ENCODE measurements around the gene FDXR.

The FDXR gene

DNA sequence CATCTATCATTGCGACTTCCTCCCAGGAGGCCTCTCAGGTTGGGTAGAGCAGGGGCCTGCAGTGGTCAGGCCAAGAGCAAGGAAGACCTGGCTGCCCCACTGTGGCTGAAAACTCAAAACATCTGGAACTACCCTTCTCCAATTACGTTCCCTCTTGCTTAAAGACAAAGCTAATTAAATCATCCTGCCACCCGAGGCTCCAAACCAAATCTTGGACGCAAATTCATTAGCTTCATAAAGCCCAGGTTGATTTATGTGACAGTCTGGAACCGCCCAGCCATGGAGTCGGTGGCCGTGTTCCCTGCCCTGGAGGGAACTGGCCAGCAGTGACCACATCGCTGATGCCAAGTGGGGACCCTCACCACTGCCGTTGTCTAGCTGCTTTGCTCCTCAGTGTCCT, 34.5 kb downstream of the FDXR start:
- Histone ChIP-seq H3K27ac (no peak overlapping the region), H3K36me3 (ENCODE audit: insufficient read depth, low read length) (no peaks in the 10 kb centered on the region), H3K9ac (ENCODE audit: insufficient read length) (no peak overlapping the region), H3K4me3 (no peak overlapping the region), H3K9me3 (ENCODE audit: low read depth, low read length) (no peaks in the 10 kb centered on the region)
- no peak for DNase-seq (ENCODE audit: low read depth, low spot score)
- no peak for TF ChIP-seq EZH2 (IDR thresholded peaks at IDR 0.05)
- no peak for TF ChIP-seq FOXP2 (optimal IDR thresholded peaks at IDR 0.05; ENCODE audit: control extremely low read depth, extremely low read length, insufficient read depth)
- TF ChIP-seq POLR2AphosphoS5 (IDR thresholded peaks at IDR 0.05; ENCODE audit: borderline replicate concordance, low read depth, low read length) = no peak

DNA sequence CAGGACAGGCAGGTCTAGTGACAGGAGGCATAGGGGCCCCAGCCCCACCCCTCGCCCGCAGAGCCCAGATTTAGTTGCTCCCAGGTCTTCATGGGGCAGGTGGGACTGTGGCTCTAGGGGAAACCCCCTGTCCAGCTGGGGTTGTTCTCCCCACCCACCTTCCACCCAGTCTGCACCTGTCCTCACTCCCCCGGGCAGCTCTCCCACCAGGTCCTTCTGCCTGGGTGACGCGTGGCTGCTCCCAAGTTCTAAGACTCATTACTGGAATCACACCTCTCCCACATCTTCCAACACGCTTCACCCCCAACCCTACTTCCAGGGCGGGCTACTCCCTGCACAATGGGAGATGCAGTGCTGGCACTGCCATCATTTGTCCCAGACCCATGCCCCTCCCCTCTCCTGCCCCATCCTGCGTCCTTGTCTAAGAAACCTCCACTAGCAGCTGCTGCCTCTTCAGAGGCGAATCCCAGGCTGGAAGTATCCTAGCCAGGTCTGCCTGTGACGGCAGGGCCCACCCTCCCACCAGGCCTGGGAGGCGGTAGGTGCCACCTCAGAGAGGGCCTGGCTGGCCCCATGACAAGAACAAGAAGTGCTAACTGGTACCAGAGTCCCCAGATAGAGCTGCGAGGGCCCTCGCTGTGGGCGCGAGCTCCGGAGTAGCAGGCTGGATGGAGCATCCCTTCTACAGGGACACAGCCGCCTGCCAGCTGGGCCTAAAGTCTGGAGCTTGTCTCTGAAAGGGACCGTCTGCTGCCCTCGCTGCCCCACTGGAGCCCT, 35.9 kb downstream of the FDXR start:
- no peak for DNase-seq (ENCODE audit: low read depth, low spot score)
- H3K36me3 ChIP-seq (ENCODE audit: insufficient read depth, low read length) = no peaks in the 10 kb centered on the region
- no peak overlapping the region for H3K4me3 ChIP-seq
- no peak overlapping the region for H3K27ac ChIP-seq
- H3K9ac ChIP-seq (ENCODE audit: insufficient read length) = no peak overlapping the region
- H3K9me3 ChIP-seq (ENCODE audit: low read depth, low read length) = no peaks in the 10 kb centered on the region
- no peak for TF ChIP-seq POLR2AphosphoS5 (IDR thresholded peaks at IDR 0.05; ENCODE audit: borderline replicate concordance, low read depth, low read length)
- TF ChIP-seq FOXP2 (optimal IDR thresholded peaks at IDR 0.05; ENCODE audit: control extremely low read depth, extremely low read length, insufficient read depth) = no peak
- no peak for TF ChIP-seq EZH2 (IDR thresholded peaks at IDR 0.05)

DNA sequence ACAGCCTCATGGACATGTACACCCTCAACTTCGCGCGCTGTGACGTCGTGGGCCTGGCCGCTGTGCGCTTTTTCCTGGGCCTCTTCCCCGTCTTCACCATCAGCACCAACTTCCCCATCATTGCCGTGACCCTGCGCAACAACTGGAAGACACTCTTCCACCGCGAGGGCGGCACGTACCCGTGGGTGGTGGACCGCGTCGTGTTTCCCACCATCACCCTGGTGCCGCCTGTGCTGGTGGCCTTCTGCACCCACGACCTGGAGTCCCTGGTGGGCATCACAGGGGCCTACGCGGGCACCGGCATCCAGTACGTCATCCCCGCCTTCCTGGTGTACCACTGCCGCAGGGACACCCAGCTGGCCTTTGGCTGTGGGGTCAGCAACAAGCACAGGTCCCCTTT, 36.6 kb downstream of the FDXR start:
- no peak for DNase-seq (ENCODE audit: low read depth, low spot score)
- H3K36me3 ChIP-seq (ENCODE audit: insufficient read depth, low read length) = no peaks in the 10 kb centered on the region
- H3K9me3 ChIP-seq (ENCODE audit: low read depth, low read length) = no peaks in the 10 kb centered on the region
- TF ChIP-seq FOXP2 (optimal IDR thresholded peaks at IDR 0.05; ENCODE audit: control extremely low read depth, extremely low read length, insufficient read depth) (no peak), POLR2AphosphoS5 (IDR thresholded peaks at IDR 0.05; ENCODE audit: borderline replicate concordance, low read depth, low read length) (no peak), EZH2 (IDR thresholded peaks at IDR 0.05) (no peak)
- no peak overlapping the region for H3K9ac ChIP-seq (ENCODE audit: insufficient read length)
- H3K4me3 ChIP-seq = no peak overlapping the region
- H3K27ac ChIP-seq = no peak overlapping the region

DNA sequence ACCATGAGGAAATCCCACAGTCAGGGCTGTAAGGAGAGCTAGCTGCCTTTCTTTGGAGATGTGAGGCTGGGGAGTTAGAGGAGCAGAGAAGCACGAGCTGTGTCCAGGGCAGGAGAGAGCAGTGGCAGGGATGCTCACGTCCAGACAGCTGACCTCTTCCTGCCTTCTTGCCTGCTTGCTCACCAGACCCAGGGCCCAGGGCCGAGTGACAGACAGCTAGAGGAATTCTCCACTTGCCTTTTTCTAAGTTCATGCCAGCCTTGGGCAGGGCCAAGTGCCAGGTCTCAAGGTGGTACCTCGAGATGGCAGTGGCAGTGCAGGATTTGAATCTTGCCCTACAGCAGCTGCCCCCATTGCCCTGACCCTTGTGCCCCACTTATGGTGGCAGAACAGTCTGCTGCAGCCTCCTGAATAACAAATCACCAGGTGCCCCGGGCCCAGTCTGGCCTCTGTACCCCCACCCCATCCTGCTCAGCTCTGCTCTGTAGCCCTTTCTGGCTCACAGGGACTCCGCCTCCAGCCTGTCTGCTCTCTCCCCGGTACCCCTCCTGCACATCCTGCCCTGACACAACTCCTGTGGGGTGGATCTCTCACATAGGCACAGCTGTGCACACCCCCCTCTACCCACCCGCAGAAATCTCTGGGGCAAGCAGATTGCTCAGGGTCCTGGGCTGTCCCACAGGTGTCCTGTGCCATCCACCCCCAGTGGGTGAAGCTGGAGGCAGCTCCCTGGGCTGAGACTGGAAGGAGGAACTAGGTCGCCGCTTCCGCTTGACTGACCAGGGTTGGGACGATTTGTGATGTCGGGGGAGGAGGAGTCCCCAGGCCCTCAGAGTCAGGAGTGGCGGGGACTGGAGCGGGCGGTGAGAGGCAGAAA, 39.1 kb downstream of the FDXR start:
- TF ChIP-seq FOXP2 (optimal IDR thresholded peaks at IDR 0.05; ENCODE audit: control extremely low read depth, extremely low read length, insufficient read depth) = no peak
- no peak for TF ChIP-seq POLR2AphosphoS5 (IDR thresholded peaks at IDR 0.05; ENCODE audit: borderline replicate concordance, low read depth, low read length)
- TF ChIP-seq EZH2 (IDR thresholded peaks at IDR 0.05) = no peak
- no peaks in the 10 kb centered on the region for H3K36me3 ChIP-seq (ENCODE audit: insufficient read depth, low read length)
- no peak for DNase-seq (ENCODE audit: low read depth, low spot score)
- no peak overlapping the region for H3K9ac ChIP-seq (ENCODE audit: insufficient read length)
- no peaks in the 10 kb centered on the region for H3K9me3 ChIP-seq (ENCODE audit: low read depth, low read length)
- no peak overlapping the region for H3K27ac ChIP-seq
- H3K4me3 ChIP-seq = no peak overlapping the region

DNA sequence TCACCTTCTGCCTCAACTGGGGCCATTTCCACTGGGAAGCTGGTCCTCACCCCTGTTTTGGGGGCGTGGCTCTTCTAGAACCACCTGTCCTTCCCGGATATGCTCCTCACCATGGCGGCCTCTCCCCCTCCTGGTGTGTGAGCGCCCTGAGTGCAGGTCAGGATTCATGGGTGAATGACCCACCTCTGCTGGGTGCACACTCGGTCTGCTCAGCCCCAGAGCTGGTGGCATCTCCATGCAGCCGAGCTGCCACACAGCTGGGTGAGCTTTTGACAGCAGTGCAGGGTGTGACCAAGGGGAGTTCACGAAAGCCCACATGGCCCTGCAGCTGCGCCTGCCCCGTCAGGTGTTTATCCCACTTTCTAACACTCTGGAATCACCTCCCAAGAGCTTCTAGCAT, 40.4 kb downstream of the FDXR start:
- Histone ChIP-seq H3K27ac (no peak overlapping the region), H3K9ac (ENCODE audit: insufficient read length) (no peak overlapping the region), H3K9me3 (ENCODE audit: low read depth, low read length) (no peaks in the 10 kb centered on the region), H3K4me3 (no peak overlapping the region), H3K36me3 (ENCODE audit: insufficient read depth, low read length) (no peaks in the 10 kb centered on the region)
- no peak for DNase-seq (ENCODE audit: low read depth, low spot score)
- TF ChIP-seq EZH2 (IDR thresholded peaks at IDR 0.05) = no peak
- TF ChIP-seq FOXP2 (optimal IDR thresholded peaks at IDR 0.05; ENCODE audit: control extremely low read depth, extremely low read length, insufficient read depth) = no peak
- no peak for TF ChIP-seq POLR2AphosphoS5 (IDR thresholded peaks at IDR 0.05; ENCODE audit: borderline replicate concordance, low read depth, low read length)

DNA sequence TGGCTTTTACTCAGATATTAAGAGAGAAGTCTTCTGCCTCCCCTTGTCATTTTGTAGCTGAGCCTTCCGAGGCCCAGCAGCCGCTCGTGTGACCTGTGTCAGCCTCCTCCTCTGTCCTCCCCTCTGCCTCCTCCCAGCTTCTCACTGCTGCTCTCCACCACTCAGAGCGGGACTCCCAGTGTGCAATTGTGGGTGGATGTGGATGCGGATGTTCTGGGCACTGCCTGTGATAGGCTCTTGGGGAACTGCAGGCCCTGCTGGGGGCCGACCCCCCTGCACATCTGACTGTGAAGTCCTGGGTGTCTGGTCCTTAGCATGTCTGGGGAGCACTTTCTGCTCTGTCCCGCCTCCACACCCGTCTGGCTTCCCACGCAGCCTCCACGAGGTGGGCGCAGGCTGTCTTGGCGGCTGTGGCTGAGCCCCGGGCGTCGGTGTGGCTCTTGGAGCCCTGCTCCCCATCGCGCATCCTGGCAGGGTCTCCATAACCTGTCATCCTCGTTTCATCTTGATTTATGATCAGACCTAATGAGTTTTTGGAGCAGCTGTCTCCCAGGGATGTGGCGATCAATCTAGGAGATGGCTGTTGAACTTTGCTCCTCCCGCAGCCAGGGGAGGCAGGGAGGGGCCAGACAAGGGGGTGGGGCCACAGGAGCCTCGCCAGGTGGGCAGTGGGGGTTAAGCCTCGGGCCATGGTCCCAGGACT, 41.2 kb downstream of the FDXR start:
- TF ChIP-seq EZH2 (IDR thresholded peaks at IDR 0.05) (no peak), FOXP2 (optimal IDR thresholded peaks at IDR 0.05; ENCODE audit: control extremely low read depth, extremely low read length, insufficient read depth) (no peak), POLR2AphosphoS5 (IDR thresholded peaks at IDR 0.05; ENCODE audit: borderline replicate concordance, low read depth, low read length) (no peak)
- no peak for DNase-seq (ENCODE audit: low read depth, low spot score)
- no peaks in the 10 kb centered on the region for H3K9me3 ChIP-seq (ENCODE audit: low read depth, low read length)
- no peaks in the 10 kb centered on the region for H3K36me3 ChIP-seq (ENCODE audit: insufficient read depth, low read length)
- H3K9ac ChIP-seq (ENCODE audit: insufficient read length) = no peak overlapping the region
- no peak overlapping the region for H3K27ac ChIP-seq
- no peak overlapping the region for H3K4me3 ChIP-seq

DNA sequence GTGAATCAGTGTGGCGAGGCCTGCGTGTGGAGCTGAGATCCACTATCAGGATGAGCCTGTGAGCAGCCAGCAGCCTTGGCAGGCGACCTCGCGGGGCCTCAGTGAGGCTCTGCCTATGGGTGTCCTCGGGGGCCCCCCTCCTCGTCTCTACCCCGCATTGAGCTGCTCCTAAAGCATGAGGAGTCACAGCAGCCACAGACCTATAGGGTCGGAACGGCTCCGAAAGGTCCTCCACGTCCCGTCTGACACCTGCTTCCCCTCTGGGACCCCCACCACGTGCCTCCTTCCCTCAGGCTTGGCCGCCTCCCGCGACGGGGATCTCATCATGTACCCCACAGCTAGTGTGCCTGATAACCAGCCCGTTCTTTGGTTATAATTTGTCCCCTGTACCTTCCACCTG, 41.9 kb downstream of the FDXR start:
- no peaks in the 10 kb centered on the region for H3K36me3 ChIP-seq (ENCODE audit: insufficient read depth, low read length)
- TF ChIP-seq FOXP2 (optimal IDR thresholded peaks at IDR 0.05; ENCODE audit: control extremely low read depth, extremely low read length, insufficient read depth) (no peak), EZH2 (IDR thresholded peaks at IDR 0.05) (no peak), POLR2AphosphoS5 (IDR thresholded peaks at IDR 0.05; ENCODE audit: borderline replicate concordance, low read depth, low read length) (no peak)
- no peak overlapping the region for H3K4me3 ChIP-seq
- H3K9ac ChIP-seq (ENCODE audit: insufficient read length) = no peak overlapping the region
- no peak overlapping the region for H3K27ac ChIP-seq
- DNase-seq (ENCODE audit: low read depth, low spot score) = no peak
- no peaks in the 10 kb centered on the region for H3K9me3 ChIP-seq (ENCODE audit: low read depth, low read length)

DNA sequence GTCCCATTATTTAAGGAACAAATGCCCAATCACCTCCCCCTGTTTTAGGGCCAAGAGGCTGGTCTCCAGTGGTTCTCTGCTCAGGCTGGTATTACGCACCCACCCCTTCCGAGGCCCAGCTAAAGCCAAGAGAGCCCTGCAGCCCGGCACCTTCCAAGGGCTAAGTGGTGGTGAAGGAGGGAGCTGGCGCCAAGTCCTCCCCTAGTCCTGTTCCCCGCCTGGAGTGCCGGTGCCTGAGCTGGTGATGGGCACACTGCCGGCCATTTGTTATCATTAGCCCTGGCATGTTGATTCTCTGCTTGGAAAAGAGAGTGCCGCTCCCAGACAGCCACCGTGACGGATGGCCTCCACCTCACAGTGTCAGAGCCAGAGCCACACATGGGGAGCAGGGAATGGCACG, 45.0 kb downstream of the FDXR start:
- no peak overlapping the region for H3K4me3 ChIP-seq
- H3K36me3 ChIP-seq (ENCODE audit: insufficient read depth, low read length) = no peaks in the 10 kb centered on the region
- H3K9ac ChIP-seq (ENCODE audit: insufficient read length) = no peak overlapping the region
- no peak overlapping the region for H3K27ac ChIP-seq
- no peak for DNase-seq (ENCODE audit: low read depth, low spot score)
- TF ChIP-seq FOXP2 (optimal IDR thresholded peaks at IDR 0.05; ENCODE audit: control extremely low read depth, extremely low read length, insufficient read depth) (no peak), POLR2AphosphoS5 (IDR thresholded peaks at IDR 0.05; ENCODE audit: borderline replicate concordance, low read depth, low read length) (no peak), EZH2 (IDR thresholded peaks at IDR 0.05) (no peak)
- H3K9me3 ChIP-seq (ENCODE audit: low read depth, low read length) = no peaks in the 10 kb centered on the region
